PFSK-1 (cell line): Measurements from ENCODE around the gene LDAH.

ENCODE experiments used
- FOXP2 ChIP-seq: optimal IDR thresholded peaks from 2 replicates; pipeline ENCODE3; 2011; ENCODE audit warnings: borderline replicate concordance, control low read depth, inconsistent platforms; ENCODE audit not compliant: insufficient read depth; ENCODE audit errors: extremely low read length, extremely low read depth
- POLR2AphosphoS5 ChIP-seq: IDR thresholded peaks from 2 replicates; pipeline ENCODE4 v1.6.1; 2012; ENCODE audit warnings: low read depth, mild to moderate bottlenecking, control low read depth, low read length, moderate library complexity
- REST ChIP-seq, 2 experiments: IDR thresholded peaks; 2 replicates each; pipeline versions ENCODE4 v1.6.1 to v1.8.0; 2011 to 2012; ENCODE audit warnings: low read depth in 2 of 2, low read length in 2 of 2, control low read depth in 1 of 2, inconsistent platforms in 1 of 2, mild to moderate bottlenecking in 1 of 2, moderate library complexity in 1 of 2; ENCODE audit not compliant: insufficient read depth in 1 of 2
- SIN3A ChIP-seq: IDR thresholded peaks from 2 replicates; pipeline ENCODE4 v1.6.1; 2012; ENCODE audit warnings: mild to moderate bottlenecking, low read length, moderate library complexity, borderline replicate concordance; ENCODE audit not compliant: insufficient read depth
- TAF1 ChIP-seq: IDR thresholded peaks from 2 replicates; pipeline ENCODE4 v1.6.1; 2012; ENCODE audit warnings: low read length, control low read depth, borderline replicate concordance; ENCODE audit not compliant: insufficient read depth

LDAH gene

GRCh38 chr2:20647738-20648137 is 175.2 kb downstream of the LDAH start:
- TF ChIP-seq SIN3A (no peak), TAF1 (no peak), REST (IDR thresholded peaks at IDR 0.05; ENCODE audit: insufficient read depth in 1 of 2, low read depth in 2 of 2, low read length in 2 of 2) (no peak), FOXP2 (no peak), POLR2AphosphoS5 (no peak)

- TF ChIP-seq REST (IDR thresholded peaks at IDR 0.05; ENCODE audit: insufficient read depth in 1 of 2, low read depth in 2 of 2, low read length in 2 of 2) (no peak), POLR2AphosphoS5 (no peak), SIN3A (no peak), TAF1 (no peak), FOXP2 (no peak)
These were observed 175.7 kb downstream of the LDAH start for GRCh38 chr2:20647211-20647610.

GRCh38 chr2:20646446-20646845 is 176.5 kb downstream of the LDAH start:
- TF ChIP-seq TAF1 (no peak), POLR2AphosphoS5 (no peak), FOXP2 (no peak), REST (IDR thresholded peaks at IDR 0.05; ENCODE audit: insufficient read depth in 1 of 2, low read depth in 2 of 2, low read length in 2 of 2) (no peak), SIN3A (no peak)

GRCh38 chr2:20645761-20646160 is 177.1 kb downstream of the LDAH start:
- TF ChIP-seq FOXP2: no peak
- no peak for TF ChIP-seq TAF1
- TF ChIP-seq POLR2AphosphoS5: no peak
- no peak for TF ChIP-seq SIN3A
- no peak for TF ChIP-seq REST (IDR thresholded peaks at IDR 0.05; ENCODE audit: insufficient read depth in 1 of 2, low read depth in 2 of 2, low read length in 2 of 2)

GRCh38 chr2:20645301-20645701 is 177.6 kb downstream of the LDAH start:
- TF ChIP-seq TAF1 (no peak), REST (IDR thresholded peaks at IDR 0.05; ENCODE audit: insufficient read depth in 1 of 2, low read depth in 2 of 2, low read length in 2 of 2) (no peak)
